A673 (cell line): ENCODE results near the gene KMT2C.
"Not testable (repeated sequence)": the region's sequence is repeated elsewhere in the genome, so short reads cannot be mapped to it uniquely, and the experiment has no call there.

Experiments used
- CTCF ChIP-seq: fragments of 300-800, 200-600 bp; sonication (generic); conservative IDR thresholded peaks from 2 replicates; pipeline ENCODE4 v1.5.1; 2017; ENCODE audit warnings: low read depth, mild to moderate bottlenecking, antibody characterized with exemption, low read length, moderate library complexity, mixed read lengths
- EZH2 ChIP-seq: fragments of 200-600 bp; sonication (generic); IDR thresholded peaks from 2 replicates; pipeline ENCODE4 v1.6.1; 2017; ENCODE audit warnings: borderline replicate concordance, low read depth, mild to moderate bottlenecking, mixed read lengths, antibody characterized with exemption, low read length; ENCODE audit not compliant: poor library complexity, severe bottlenecking

GRCh38 chr7:152469576-152469975 is 33.8 kb upstream of the KMT2C start:
- not testable (repeated sequence) for TF ChIP-seq CTCF, EZH2
